ENCODE data around the gene MSI2. TPM values are rescaled to one million over a fixed set of nuclear protein-coding genes. Genes with fewer than 3 reads are reported as not detected.

Gene MSI2
- total and polyA plus RNA-seq, 2 donors: 19.0 to 43.4 TPM

- no peak for DNase-seq (ENCODE audit: extremely low spot score)
- Histone ChIP-seq H3K4me3 (ENCODE audit: low read depth, low read length) (no peak overlapping the region), H3K36me3 (ENCODE audit: insufficient read depth) (no peaks in the 10 kb centered on the region), H3K4me1 (ENCODE audit: insufficient read depth) (no peaks in the 10 kb centered on the region), H3K27ac (ENCODE audit: low read depth) (no peak overlapping the region)
- WGBS: 93% methylated on average over 4 of the region's 4 CpGs
These were observed 416.6 kb downstream of the MSI2 start for GRCh38 chr17:57672971-57673370.

DNA sequence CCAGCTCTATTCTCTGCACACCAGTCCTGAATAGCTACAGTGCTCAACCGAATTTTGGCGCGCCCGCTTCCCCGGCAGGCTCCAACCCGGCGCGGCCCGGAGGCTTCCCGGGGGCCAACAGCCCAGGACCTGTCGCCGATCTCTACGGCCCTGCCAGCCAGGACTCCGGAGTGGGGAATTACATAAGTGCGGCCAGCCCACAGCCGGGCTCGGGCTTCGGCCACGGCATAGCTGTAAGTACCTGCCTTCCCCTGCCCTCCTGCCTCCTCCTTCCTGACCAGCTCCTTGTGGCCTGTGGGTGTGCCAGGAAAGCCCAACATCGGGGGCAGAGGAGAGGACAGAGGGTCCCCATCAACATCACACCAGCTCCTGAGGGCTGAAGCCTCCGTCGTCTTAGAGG is 418.6 kb downstream of the MSI2 start:
- no peaks in the 10 kb centered on the region for H3K36me3 ChIP-seq (ENCODE audit: insufficient read depth)
- DNase-seq (ENCODE audit: extremely low spot score): no peak
- H3K4me3 ChIP-seq (ENCODE audit: low read depth, low read length): no peak overlapping the region
- no peak overlapping the region for H3K27ac ChIP-seq (ENCODE audit: low read depth)
- 97% methylated on average over 22 of the region's 22 CpGs for WGBS
- H3K4me1 ChIP-seq (ENCODE audit: insufficient read depth): no peaks in the 10 kb centered on the region

DNA sequence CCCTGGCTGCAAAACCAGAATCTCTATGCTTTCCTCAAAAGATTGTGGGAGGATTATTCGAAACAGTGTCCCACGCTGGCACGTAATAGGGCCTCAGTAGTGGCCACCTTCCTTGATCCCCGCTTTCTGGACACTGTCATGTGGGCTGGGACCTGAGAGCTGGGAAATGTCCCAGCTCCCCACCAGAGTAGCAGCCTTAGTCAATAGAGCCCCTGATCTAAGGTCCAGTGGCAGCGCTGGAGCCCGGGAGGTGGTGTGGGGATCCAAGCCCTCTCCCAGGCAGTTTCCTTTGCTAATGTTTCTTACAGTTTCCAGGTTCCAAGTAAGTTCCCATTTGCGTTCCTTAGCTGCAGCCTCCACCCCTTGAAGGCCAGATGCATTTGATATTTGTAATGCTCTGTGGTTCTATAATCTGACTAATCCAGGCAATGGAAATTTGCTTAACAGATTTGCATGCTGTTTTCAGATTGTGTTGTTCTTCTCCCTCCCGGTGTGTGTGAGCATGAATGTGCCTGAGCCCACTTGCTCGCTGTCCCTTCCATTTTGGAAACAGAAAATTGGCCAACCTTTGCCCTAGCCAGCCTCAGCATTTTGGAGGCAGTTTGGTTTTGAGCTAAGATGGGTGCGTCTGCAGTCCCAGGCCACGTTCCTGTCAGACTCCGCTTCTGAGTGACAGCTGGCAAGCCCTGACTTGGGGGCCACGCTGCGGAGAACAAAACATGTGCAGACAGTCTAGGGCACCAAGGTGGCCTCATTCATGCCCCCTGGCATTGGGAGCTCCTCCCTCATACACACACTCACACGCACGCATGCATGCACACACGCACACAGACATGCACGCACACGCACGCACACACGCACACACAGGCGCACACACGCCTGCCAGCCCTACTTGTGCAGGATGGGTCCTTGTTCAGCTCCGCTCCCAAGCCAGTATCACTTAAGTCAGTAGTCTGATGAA is 419.4 kb downstream of the MSI2 start:
- WGBS: 95% methylated on average over 24 of the region's 24 CpGs
- DNase-seq (ENCODE audit: extremely low spot score): no peak
- Histone ChIP-seq H3K36me3 (ENCODE audit: insufficient read depth) (no peaks in the 10 kb centered on the region), H3K4me1 (ENCODE audit: insufficient read depth) (no peaks in the 10 kb centered on the region), H3K4me3 (ENCODE audit: low read depth, low read length) (no peak overlapping the region), H3K27ac (ENCODE audit: low read depth) (no peak overlapping the region)

- Histone ChIP-seq H3K4me3 (ENCODE audit: low read depth, low read length) (no peak overlapping the region), H3K27ac (ENCODE audit: low read depth) (no peak overlapping the region), H3K36me3 (ENCODE audit: insufficient read depth) (no peaks in the 10 kb centered on the region), H3K4me1 (ENCODE audit: insufficient read depth) (no peaks in the 10 kb centered on the region)
- DNase-seq (ENCODE audit: extremely low spot score): no peak
- WGBS: 83% methylated on average over 7 of the region's 7 CpGs
These were observed 420.2 kb downstream of the MSI2 start for GRCh38 chr17:57676543-57676942.

DNA sequence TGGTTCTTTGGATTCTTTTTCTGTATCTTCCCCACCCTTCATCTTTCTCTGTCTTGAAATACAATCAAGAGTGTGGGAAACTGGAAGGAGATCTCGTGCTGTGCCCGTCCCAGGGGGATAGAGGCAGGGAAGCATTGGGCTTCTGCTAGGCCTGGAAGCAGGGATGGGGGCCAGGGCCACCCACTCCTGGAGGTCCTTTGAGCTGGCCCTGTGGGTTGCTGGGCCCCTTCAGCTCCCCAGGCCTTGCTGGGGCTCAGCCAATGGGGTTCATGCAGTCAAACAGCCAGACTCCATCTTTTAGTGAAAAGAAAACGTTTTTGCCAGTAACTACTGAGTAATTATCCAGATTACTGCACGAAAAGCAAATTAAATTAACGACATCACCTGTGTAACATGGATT is 421.0 kb downstream of the MSI2 start:
- H3K4me1 ChIP-seq (ENCODE audit: insufficient read depth): no peaks in the 10 kb centered on the region
- no peaks in the 10 kb centered on the region for H3K36me3 ChIP-seq (ENCODE audit: insufficient read depth)
- no peak overlapping the region for H3K4me3 ChIP-seq (ENCODE audit: low read depth, low read length)
- 82% methylated on average over 5 of the region's 5 CpGs for WGBS
- DNase-seq (ENCODE audit: extremely low spot score): no peak
- H3K27ac ChIP-seq (ENCODE audit: low read depth): no peak overlapping the region

GRCh38 chr17:57677858-57678257 is 421.5 kb downstream of the MSI2 start:
- 96% methylated on average over 6 of the region's 6 CpGs for WGBS
- no peak for DNase-seq (ENCODE audit: extremely low spot score)

DNA sequence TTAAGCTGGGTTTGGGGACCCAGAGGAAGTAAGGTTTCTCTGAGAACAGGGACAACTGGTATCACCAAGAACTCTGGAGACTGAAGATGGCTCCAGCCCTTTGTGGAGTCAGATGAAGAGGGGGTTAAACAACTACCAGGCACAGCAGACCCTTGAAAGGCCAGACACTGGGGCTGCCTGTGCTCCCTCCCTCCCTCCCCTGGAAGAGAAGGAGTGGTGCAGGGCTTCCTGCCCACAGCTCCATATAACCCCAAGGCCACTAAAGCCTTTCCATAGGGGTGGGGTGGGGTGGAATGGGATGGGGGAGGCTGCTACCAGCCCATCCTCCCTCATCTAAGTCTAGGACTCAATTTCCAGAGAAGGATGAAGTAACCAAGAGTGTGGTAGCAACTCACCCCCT is 422.1 kb downstream of the MSI2 start:
- no peaks in the 10 kb centered on the region for H3K36me3 ChIP-seq (ENCODE audit: insufficient read depth)
- H3K4me1 ChIP-seq (ENCODE audit: insufficient read depth): no peaks in the 10 kb centered on the region
- H3K4me3 ChIP-seq (ENCODE audit: low read depth, low read length): no peak overlapping the region
- no peak for DNase-seq (ENCODE audit: extremely low spot score)
- no peak overlapping the region for H3K27ac ChIP-seq (ENCODE audit: low read depth)

More at GRCh38 chr17:57677858-57678257, 421.5 kb downstream of the MSI2 start:
- Histone ChIP-seq H3K27ac (ENCODE audit: low read depth) (no peak overlapping the region), H3K4me1 (ENCODE audit: insufficient read depth) (no peaks in the 10 kb centered on the region), H3K4me3 (ENCODE audit: low read depth, low read length) (no peak overlapping the region), H3K36me3 (ENCODE audit: insufficient read depth) (no peaks in the 10 kb centered on the region)

- no peak overlapping the region for H3K4me3 ChIP-seq (ENCODE audit: low read depth, low read length)
- H3K4me1 ChIP-seq (ENCODE audit: insufficient read depth): no peaks in the 10 kb centered on the region
- H3K36me3 ChIP-seq (ENCODE audit: insufficient read depth): no peaks in the 10 kb centered on the region
- WGBS: 92% methylated on average over 7 of the region's 7 CpGs
- DNase-seq (ENCODE audit: extremely low spot score): no peak
- no peak overlapping the region for H3K27ac ChIP-seq (ENCODE audit: low read depth)
These were observed 423.0 kb downstream of the MSI2 start for GRCh38 chr17:57679356-57679755.

GRCh38 chr17:57679906-57680695 is 423.8 kb downstream of the MSI2 start:
- no peaks in the 10 kb centered on the region for H3K4me1 ChIP-seq (ENCODE audit: insufficient read depth)
- H3K27ac ChIP-seq (ENCODE audit: low read depth): no peak overlapping the region
- H3K4me3 ChIP-seq (ENCODE audit: low read depth, low read length): no peak overlapping the region
- no peaks in the 10 kb centered on the region for H3K36me3 ChIP-seq (ENCODE audit: insufficient read depth)
- WGBS: 88% methylated on average over 10 of the region's 10 CpGs
- no peak for DNase-seq (ENCODE audit: extremely low spot score)

DNA sequence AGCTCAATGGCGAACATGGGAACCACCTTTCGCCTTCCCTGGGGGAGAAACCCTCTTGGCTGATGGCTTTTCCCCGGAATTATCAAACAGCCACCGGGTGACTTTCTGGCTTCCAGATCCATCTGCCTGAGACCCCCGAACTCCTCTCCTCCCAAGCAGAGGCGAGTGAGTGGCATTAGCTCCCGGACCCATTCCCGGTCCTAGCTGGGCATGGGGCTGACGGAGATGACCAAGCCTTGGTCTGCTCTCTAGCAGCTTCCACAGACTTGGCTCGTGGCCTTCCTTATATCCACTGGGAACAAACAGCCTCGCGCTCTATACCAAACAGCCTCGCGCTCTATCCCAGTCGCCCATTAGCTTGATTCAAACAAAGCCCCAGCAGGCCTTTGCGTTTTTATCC is 426.4 kb downstream of the MSI2 start:
- DNase-seq (ENCODE audit: extremely low spot score): no peak
- 97% methylated on average over 16 of the region's 16 CpGs for WGBS
- H3K4me3 ChIP-seq (ENCODE audit: low read depth, low read length): no peak overlapping the region
- no peak overlapping the region for H3K27ac ChIP-seq (ENCODE audit: low read depth)
- H3K4me1 ChIP-seq (ENCODE audit: insufficient read depth): no peaks in the 10 kb centered on the region
- no peaks in the 10 kb centered on the region for H3K36me3 ChIP-seq (ENCODE audit: insufficient read depth)

- WGBS: 94% methylated on average over 13 of the region's 13 CpGs
- no peaks in the 10 kb centered on the region for H3K4me1 ChIP-seq (ENCODE audit: insufficient read depth)
- no peak overlapping the region for H3K27ac ChIP-seq (ENCODE audit: low read depth)
- no peak for DNase-seq (ENCODE audit: extremely low spot score)
- H3K36me3 ChIP-seq (ENCODE audit: insufficient read depth): no peaks in the 10 kb centered on the region
- no peak overlapping the region for H3K4me3 ChIP-seq (ENCODE audit: low read depth, low read length)
These were observed 428.6 kb downstream of the MSI2 start for GRCh38 chr17:57684711-57685498.

- H3K27ac ChIP-seq (ENCODE audit: low read depth): no peak overlapping the region
- no peak for DNase-seq (ENCODE audit: extremely low spot score)
- WGBS: 87% methylated on average over 7 of the region's 7 CpGs
- H3K4me3 ChIP-seq (ENCODE audit: low read depth, low read length): no peak overlapping the region
- H3K4me1 ChIP-seq (ENCODE audit: insufficient read depth): no peaks in the 10 kb centered on the region
- H3K36me3 ChIP-seq (ENCODE audit: insufficient read depth): no peaks in the 10 kb centered on the region
These were observed 429.3 kb downstream of the MSI2 start for GRCh38 chr17:57685499-57686132.

GRCh38 chr17:57687642-57688041 is 431.3 kb downstream of the MSI2 start:
- Histone ChIP-seq H3K27ac (ENCODE audit: low read depth) (no peak overlapping the region), H3K36me3 (ENCODE audit: insufficient read depth) (no peaks in the 10 kb centered on the region), H3K4me1 (ENCODE audit: insufficient read depth) (no peaks in the 10 kb centered on the region), H3K4me3 (ENCODE audit: low read depth, low read length) (no peak overlapping the region)
- no peak for DNase-seq (ENCODE audit: extremely low spot score)
